ENCODE results near the gene GATAD2A. TPM values are rescaled to one million over a fixed set of nuclear protein-coding genes. Genes with fewer than 3 reads are reported as not detected.
"Not testable (repeated sequence)": the region's sequence is repeated elsewhere in the genome, so short reads cannot be mapped to it uniquely, and the experiment has no call there.

GATAD2A gene
- total and polyA plus RNA-seq, 7 donors, result 18.5 to 138 (median 30.2) TPM

- peaks cover 3 to 10% (median 7%) of the 10 kb centered on the region in 4 donors for H3K9me3 ChIP-seq
- intact Hi-C loops (cut with DNase I), result no loop called here
- no peaks in the 10 kb centered on the region for H3K27me3 ChIP-seq
- DNase-seq, result no peak
- WGBS, 2 donors, result 96 to 97% methylated on average over 2 of the region's 2 CpGs
- no peak overlapping the region for H3K4me3 ChIP-seq
- TF ChIP-seq POLR2A (IDR thresholded peaks at IDR 0.05), result no peak
- TF ChIP-seq POLR2AphosphoS5 (IDR thresholded peaks at IDR 0.05), result no peak
- TF ChIP-seq, protein P1, sequence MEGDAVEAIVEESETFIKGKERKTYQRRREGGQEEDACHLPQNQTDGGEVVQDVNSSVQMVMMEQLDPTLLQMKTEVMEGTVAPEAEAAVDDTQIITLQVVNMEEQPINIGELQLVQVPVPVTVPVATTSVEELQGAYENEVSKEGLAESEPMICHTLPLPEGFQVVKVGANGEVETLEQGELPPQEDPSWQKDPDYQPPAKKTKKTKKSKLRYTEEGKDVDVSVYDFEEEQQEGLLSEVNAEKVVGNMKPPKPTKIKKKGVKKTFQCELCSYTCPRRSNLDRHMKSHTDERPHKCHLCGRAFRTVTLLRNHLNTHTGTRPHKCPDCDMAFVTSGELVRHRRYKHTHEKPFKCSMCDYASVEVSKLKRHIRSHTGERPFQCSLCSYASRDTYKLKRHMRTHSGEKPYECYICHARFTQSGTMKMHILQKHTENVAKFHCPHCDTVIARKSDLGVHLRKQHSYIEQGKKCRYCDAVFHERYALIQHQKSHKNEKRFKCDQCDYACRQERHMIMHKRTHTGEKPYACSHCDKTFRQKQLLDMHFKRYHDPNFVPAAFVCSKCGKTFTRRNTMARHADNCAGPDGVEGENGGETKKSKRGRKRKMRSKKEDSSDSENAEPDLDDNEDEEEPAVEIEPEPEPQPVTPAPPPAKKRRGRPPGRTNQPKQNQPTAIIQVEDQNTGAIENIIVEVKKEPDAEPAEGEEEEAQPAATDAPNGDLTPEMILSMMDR (IDR thresholded peaks at IDR 0.05), result no peak
- TF ChIP-seq EP300 (IDR thresholded peaks at IDR 0.05), result no peak
- peaks cover 6 to 34% (median 9%) of the 10 kb centered on the region in 4 donors for H3K36me3 ChIP-seq
- H3K27ac ChIP-seq, result no peak overlapping the region
- peaks cover 0 to 15% (median 14%) of the 10 kb centered on the region in 4 donors for H3K4me1 ChIP-seq
Measured at GRCh38 chr19:19468424-19469050, 63.1 kb downstream of the GATAD2A start.

GRCh38 chr19:19470579-19470978, 65.1 kb downstream of the GATAD2A start:
- 29 to 63% methylated on average over 3 of the region's 3 CpGs for WGBS, 2 donors
- no peak overlapping the region for H3K27ac ChIP-seq
- H3K4me1 ChIP-seq, result peaks cover 0 to 5% (median 1%) of the 10 kb centered on the region in 4 donors
- H3K4me3 ChIP-seq, result no peak overlapping the region
- H3K9me3 ChIP-seq, result peaks cover 3 to 10% (median 7%) of the 10 kb centered on the region in 4 donors
- TF ChIP-seq, protein P1 (IDR thresholded peaks at IDR 0.05), result no peak
- TF ChIP-seq POLR2AphosphoS5 (IDR thresholded peaks at IDR 0.05), result no peak
- no peak for TF ChIP-seq EP300 (IDR thresholded peaks at IDR 0.05)
- no peak for TF ChIP-seq POLR2A (IDR thresholded peaks at IDR 0.05)
- DNase-seq, result no peak
- intact Hi-C loops (cut with DNase I), result no loop called here
- peaks cover 3 to 32% (median 8%) of the 10 kb centered on the region in 4 donors for H3K36me3 ChIP-seq
- no peaks in the 10 kb centered on the region for H3K27me3 ChIP-seq

GRCh38 chr19:19471682-19472081, 66.2 kb downstream of the GATAD2A start:
- no peak for DNase-seq
- peaks cover 0 to 10% (median 4%) of the 10 kb centered on the region in 4 donors for H3K4me1 ChIP-seq
- H3K36me3 ChIP-seq, result peaks cover 0 to 21% (median 3%) of the 10 kb centered on the region in 4 donors
- no peak for TF ChIP-seq POLR2A (IDR thresholded peaks at IDR 0.05)
- TF ChIP-seq, protein P1 (IDR thresholded peaks at IDR 0.05), result no peak
- TF ChIP-seq POLR2AphosphoS5 (IDR thresholded peaks at IDR 0.05), result no peak
- no peak for TF ChIP-seq EP300 (IDR thresholded peaks at IDR 0.05)
- H3K27ac ChIP-seq, result no peak overlapping the region
- peaks cover 3 to 10% (median 7%) of the 10 kb centered on the region in 4 donors for H3K9me3 ChIP-seq
- no peaks in the 10 kb centered on the region for H3K27me3 ChIP-seq
- intact Hi-C loops (cut with DNase I), result no loop called here
- H3K4me3 ChIP-seq, result no peak overlapping the region
- WGBS, 2 donors, result 84 to 86% methylated on average over 6 of the region's 6 CpGs

- H3K9me3 ChIP-seq; H3K4me3 ChIP-seq; intact Hi-C loops (cut with DNase I); H3K27ac ChIP-seq; DNase-seq; H3K27me3 ChIP-seq: not testable (repeated sequence)
- 52 to 64% methylated on average over 5 of the region's 5 CpGs for WGBS, 2 donors
- peaks cover 0 to 10% (median 4%) of the 10 kb centered on the region in 4 donors for H3K4me1 ChIP-seq
- peaks cover 0 to 16% (median 2%) of the 10 kb centered on the region in 4 donors for H3K36me3 ChIP-seq
Measured at GRCh38 chr19:19472106-19472505, 66.6 kb downstream of the GATAD2A start.

DNA sequence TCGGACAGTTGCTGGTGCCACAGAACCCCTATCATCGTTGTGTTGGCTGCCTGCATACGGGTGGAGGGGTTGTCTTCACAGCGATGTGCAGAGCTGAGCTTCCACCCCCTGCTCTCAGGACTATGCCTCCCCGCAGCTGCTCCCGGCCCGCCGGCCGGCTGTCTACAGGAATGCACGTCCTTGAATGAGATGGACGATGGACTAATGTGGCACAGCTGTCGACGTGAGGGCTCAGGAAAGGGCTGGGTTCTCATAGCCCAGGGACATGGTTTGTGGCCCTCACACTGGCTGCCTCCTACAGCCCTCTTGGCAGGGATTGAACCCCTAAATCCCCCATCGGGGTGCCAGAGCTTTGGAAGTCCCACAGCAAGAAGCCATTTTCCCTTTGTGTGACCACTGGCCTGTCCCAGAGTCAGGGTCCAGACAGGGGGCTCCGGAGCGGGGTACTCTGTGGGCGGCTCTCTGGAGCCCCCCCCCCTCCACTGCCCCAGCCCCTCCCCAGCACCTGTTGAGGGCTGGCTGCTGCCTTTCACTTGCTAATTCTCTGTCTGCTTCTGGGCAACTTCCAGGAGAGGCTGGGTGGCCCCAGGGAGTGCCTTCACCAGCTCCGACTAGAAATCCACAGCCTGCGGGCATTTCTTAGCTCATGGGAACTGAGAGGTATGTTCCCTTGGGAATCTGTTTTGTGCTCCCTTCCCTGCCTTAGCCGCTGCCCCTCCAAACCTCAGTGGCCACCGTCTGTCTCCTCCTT, 69.7 kb downstream of the GATAD2A start:
- Histone ChIP-seq H3K4me3 (no peak overlapping the region), H3K9me3 (no peaks in the 10 kb centered on the region), H3K27me3 (no peaks in the 10 kb centered on the region), H3K36me3 (no peaks in the 10 kb centered on the region), H3K27ac (no peak overlapping the region), H3K4me1 (peaks cover 0 to 10% (median 4%) of the 10 kb centered on the region in 4 donors)
- DNase-seq, result no peak
- intact Hi-C loops (cut with DNase I), result no loop called here
- TF ChIP-seq, protein P1 (IDR thresholded peaks at IDR 0.05), result no peak
- no peak for TF ChIP-seq POLR2AphosphoS5 (IDR thresholded peaks at IDR 0.05)
- TF ChIP-seq EP300 (IDR thresholded peaks at IDR 0.05), result no peak
- TF ChIP-seq POLR2A (IDR thresholded peaks at IDR 0.05), result no peak
- WGBS, 2 donors, result 84% methylated on average over 21 of the region's 21 CpGs

All from sigmoid colon (tissue), 7 donors.